ENCODE data around the gene RD3L. TPM values are rescaled to one million over a fixed set of nuclear protein-coding genes. Genes with fewer than 3 reads are reported as not detected.
"Not testable (repeated sequence)": the region's sequence is repeated elsewhere in the genome, so short reads cannot be mapped to it uniquely, and the experiment has no call there.

The RD3L gene
- total and polyA plus RNA-seq, 9 of the 15 experiments (the other 6 are each of a cell fraction or from before 2014, with no cell fraction given) = 0.14 TPM; not detected in 8

DNA sequence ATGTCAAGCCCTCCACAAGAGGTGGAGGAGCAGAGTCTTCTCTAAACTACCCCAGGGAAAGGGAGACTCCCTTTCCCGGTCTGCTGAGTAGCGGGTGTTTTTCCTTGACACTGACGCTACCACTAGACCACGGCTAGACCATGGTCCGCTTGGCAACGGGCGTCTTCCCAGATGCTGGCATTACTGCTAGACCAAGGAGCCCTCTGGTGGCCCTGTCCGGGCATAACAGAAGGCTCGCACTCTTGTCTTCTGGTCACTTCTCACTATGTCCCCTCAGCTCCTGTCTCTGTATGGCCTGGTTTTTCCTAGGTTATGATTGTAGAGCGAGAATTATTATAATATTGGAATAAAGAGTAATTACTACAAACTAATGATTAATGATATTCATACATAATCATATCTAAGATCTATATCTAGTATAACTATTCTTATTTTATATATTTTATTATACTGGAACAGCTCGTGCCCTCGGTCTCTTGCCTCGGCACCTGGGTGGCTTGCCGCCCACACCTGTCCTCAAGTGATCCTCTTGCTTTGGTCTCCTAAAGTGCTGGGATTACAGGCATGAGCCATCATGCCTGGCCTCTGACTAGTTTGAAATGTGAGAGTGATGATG is 38.4 kb upstream of the RD3L start:
- H3K27me3 ChIP-seq (ENCODE audit: control insufficient read depth in 2 of 2, insufficient read depth in 2 of 2, low read length in 2 of 2); H3K4me2 ChIP-seq (ENCODE audit: insufficient read depth, low read length); H3K9ac ChIP-seq (ENCODE audit: insufficient read depth in 1 of 2, low read depth in 2 of 2, low read length in 2 of 2); H3K4me1 ChIP-seq (replicated peaks in 1 of 2; ENCODE audit: control insufficient read depth in 2 of 2, insufficient read depth in 2 of 2, low read length in 2 of 2); BruUV-seq (replicated peaks); H3K4me3 ChIP-seq; H4K20me1 ChIP-seq (replicated peaks; ENCODE audit: control insufficient read depth, insufficient read depth, low read length); H3K9me1 ChIP-seq (ENCODE audit: control insufficient read depth, insufficient read depth, low read length); ATAC-seq; H3K36me3 ChIP-seq (ENCODE audit: control insufficient read depth, insufficient read depth, low read length); H2AFZ ChIP-seq (ENCODE audit: low read depth, low read length); H3K79me2 ChIP-seq (ENCODE audit: control insufficient read depth, insufficient read depth, low read length); H3K9me3 ChIP-seq (replicated peaks; ENCODE audit: control insufficient read depth, insufficient read depth, low read depth, low read length); H3K27ac ChIP-seq (ENCODE audit: extremely low read depth, low read depth, low read length): not testable (repeated sequence)
- POLR2A ChIA-PET = interaction anchor here (1.2 kb wide), 1 partner anchor 80 kb away, joined by 3 read pairs; no protein-coding TSS in a partner anchor
- in situ Hi-C loops (cut with MboI) = loop anchor here (5.0 kb wide), 1 partner anchor 173 kb away; no protein-coding TSS in a partner anchor
- DNase-seq (ENCODE audit: extremely low read depth in 1 of 4, low spot score in 3 of 4) (peak in 1 of 4 experiments; percentile 16), FAIRE-seq (peak; percentile 48)
- intact Hi-C loops (cut with micrococcal nuclease) = loop anchor here (1.0 kb wide), 2 partner anchors 74 to 172 kb away; no protein-coding TSS in a partner anchor
- CTCF ChIA-PET (ENCODE audit: low intra/inter-chr PET ratio) = interaction anchor here (0.6 to 1.3 kb wide), 4 partner anchors 80 to 194 kb away, joined by 3 to 4 read pairs (median 4); no protein-coding TSS in a partner anchor
- TF ChIP-seq RAD21 (CRISPR knock-in tag; conservative IDR thresholded peaks at IDR 0.05 in 1 of 2, IDR thresholded peaks at IDR 0.05 in 1 of 2) (peak; percentile 76 to 91), SMC3 (conservative IDR thresholded peaks at IDR 0.05; ENCODE audit: insufficient read depth, low read depth, low read length) (peak; percentile 19; the same call in 1 of the 2 replicates), ARID2 (IDR thresholded peaks at IDR 0.05) (peak; percentile 43; the same call in 1 of the 2 replicates), CC2D1A (IDR thresholded peaks at IDR 0.05) (0 out of 2 replicates have a peak, but pooled peaks have one; percentile 24)
- TF ChIP-seq, protein P1, sequence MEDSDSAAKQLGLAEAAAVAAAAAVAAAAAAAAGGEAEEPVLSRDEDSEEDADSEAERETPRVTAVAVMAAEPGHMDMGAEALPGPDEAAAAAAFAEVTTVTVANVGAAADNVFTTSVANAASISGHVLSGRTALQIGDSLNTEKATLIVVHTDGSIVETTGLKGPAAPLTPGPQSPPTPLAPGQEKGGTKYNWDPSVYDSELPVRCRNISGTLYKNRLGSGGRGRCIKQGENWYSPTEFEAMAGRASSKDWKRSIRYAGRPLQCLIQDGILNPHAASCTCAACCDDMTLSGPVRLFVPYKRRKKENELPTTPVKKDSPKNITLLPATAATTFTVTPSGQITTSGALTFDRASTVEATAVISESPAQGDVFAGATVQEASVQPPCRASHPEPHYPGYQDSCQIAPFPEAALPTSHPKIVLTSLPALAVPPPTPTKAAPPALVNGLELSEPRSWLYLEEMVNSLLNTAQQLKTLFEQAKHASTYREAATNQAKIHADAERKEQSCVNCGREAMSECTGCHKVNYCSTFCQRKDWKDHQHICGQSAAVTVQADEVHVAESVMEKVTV (CRISPR knock-in tag; IDR thresholded peaks at IDR 0.05) = peak; percentile 52
- TF ChIP-seq, protein P2, sequence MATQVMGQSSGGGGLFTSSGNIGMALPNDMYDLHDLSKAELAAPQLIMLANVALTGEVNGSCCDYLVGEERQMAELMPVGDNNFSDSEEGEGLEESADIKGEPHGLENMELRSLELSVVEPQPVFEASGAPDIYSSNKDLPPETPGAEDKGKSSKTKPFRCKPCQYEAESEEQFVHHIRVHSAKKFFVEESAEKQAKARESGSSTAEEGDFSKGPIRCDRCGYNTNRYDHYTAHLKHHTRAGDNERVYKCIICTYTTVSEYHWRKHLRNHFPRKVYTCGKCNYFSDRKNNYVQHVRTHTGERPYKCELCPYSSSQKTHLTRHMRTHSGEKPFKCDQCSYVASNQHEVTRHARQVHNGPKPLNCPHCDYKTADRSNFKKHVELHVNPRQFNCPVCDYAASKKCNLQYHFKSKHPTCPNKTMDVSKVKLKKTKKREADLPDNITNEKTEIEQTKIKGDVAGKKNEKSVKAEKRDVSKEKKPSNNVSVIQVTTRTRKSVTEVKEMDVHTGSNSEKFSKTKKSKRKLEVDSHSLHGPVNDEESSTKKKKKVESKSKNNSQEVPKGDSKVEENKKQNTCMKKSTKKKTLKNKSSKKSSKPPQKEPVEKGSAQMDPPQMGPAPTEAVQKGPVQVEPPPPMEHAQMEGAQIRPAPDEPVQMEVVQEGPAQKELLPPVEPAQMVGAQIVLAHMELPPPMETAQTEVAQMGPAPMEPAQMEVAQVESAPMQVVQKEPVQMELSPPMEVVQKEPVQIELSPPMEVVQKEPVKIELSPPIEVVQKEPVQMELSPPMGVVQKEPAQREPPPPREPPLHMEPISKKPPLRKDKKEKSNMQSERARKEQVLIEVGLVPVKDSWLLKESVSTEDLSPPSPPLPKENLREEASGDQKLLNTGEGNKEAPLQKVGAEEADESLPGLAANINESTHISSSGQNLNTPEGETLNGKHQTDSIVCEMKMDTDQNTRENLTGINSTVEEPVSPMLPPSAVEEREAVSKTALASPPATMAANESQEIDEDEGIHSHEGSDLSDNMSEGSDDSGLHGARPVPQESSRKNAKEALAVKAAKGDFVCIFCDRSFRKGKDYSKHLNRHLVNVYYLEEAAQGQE (IDR thresholded peaks at IDR 0.05; ENCODE audit: borderline replicate concordance) = peak; percentile 78
- TF ChIP-seq, protein P2 (CRISPR knock-in tag; IDR thresholded peaks at IDR 0.05; ENCODE audit: low read depth) = not testable (repeated sequence)
- TF ChIP-seq, protein P3, sequence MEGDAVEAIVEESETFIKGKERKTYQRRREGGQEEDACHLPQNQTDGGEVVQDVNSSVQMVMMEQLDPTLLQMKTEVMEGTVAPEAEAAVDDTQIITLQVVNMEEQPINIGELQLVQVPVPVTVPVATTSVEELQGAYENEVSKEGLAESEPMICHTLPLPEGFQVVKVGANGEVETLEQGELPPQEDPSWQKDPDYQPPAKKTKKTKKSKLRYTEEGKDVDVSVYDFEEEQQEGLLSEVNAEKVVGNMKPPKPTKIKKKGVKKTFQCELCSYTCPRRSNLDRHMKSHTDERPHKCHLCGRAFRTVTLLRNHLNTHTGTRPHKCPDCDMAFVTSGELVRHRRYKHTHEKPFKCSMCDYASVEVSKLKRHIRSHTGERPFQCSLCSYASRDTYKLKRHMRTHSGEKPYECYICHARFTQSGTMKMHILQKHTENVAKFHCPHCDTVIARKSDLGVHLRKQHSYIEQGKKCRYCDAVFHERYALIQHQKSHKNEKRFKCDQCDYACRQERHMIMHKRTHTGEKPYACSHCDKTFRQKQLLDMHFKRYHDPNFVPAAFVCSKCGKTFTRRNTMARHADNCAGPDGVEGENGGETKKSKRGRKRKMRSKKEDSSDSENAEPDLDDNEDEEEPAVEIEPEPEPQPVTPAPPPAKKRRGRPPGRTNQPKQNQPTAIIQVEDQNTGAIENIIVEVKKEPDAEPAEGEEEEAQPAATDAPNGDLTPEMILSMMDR (IDR thresholded peaks at IDR 0.05 in 2 of 3, conservative IDR thresholded peaks at IDR 0.05 in 1 of 3; ENCODE audit: insufficient read depth in 2 of 3, low read depth in 1 of 3, low read length in 3 of 3) = peak; percentile 30 to 36 (median 30); a peak in 5 of 6 replicates
- 2% methylated on average over 10 of the region's 14 CpGs for WGBS (ENCODE audit: insufficient coverage, low coverage, missing lambda C conversion rate)
